ENCODE results near the gene MTIF2.
"Not testable (repeated sequence)": the region's sequence is repeated elsewhere in the genome, so short reads cannot be mapped to it uniquely, and the experiment has no call there.

The MTIF2 gene

GRCh38 chr2:55296393-55296792, 27.4 kb upstream of the MTIF2 start:
- Histone ChIP-seq H3K9ac (ENCODE audit: low read length) (no peak overlapping the region), H3K36me3 (replicated peaks; ENCODE audit: insufficient read depth, low read length) (no peaks in the 10 kb centered on the region), H3K4me2 (ENCODE audit: low read depth, low read length) (no peak overlapping the region), H4K20me1 (ENCODE audit: insufficient read depth, low read length) (no peaks in the 10 kb centered on the region), H3K79me2 (ENCODE audit: low read length) (no peaks in the 10 kb centered on the region), H3K9me2 (replicated peaks; ENCODE audit: insufficient read depth, low read length) (no peaks in the 10 kb centered on the region), H2AFZ (ENCODE audit: low read length) (no peak overlapping the region), H3K4me3 (ENCODE audit: low read length) (no peak overlapping the region), H3K27me3 (replicated peaks; ENCODE audit: insufficient read depth, low read length) (no peaks in the 10 kb centered on the region), H3F3A (ENCODE audit: insufficient read depth, low read length) (no peaks in the 10 kb centered on the region), H3K4me1 (ENCODE audit: low read length) (0 out of 2 replicates have a peak, but pooled peaks cover 3% of the 10 kb centered on the region), H3K9me3 (replicated peaks; ENCODE audit: insufficient read depth, low read length) (no peaks in the 10 kb centered on the region), H3K27ac (ENCODE audit: low read length) (no peak overlapping the region)
- TF ChIP-seq CTCF (IDR thresholded peaks at IDR 0.05; ENCODE audit: low read length) (no peak), EZH2phosphoT487 (IDR thresholded peaks at IDR 0.05; ENCODE audit: low read length) (no peak), EZH2 (optimal IDR thresholded peaks at IDR 0.05; ENCODE audit: low read depth, low read length) (no peak)
- no peak for DNase-seq

- H3K79me2 ChIP-seq (ENCODE audit: low read length), result no peaks in the 10 kb centered on the region
- peak overlapping the region; percentile 71; the same call in 1 of the 2 replicates for H3K4me2 ChIP-seq (ENCODE audit: low read depth, low read length)
- H3K4me1 ChIP-seq (ENCODE audit: low read length), result no peaks in the 10 kb centered on the region
- no peak overlapping the region for H2AFZ ChIP-seq (ENCODE audit: low read length)
- H3K36me3 ChIP-seq (replicated peaks; ENCODE audit: insufficient read depth, low read length), result no peaks in the 10 kb centered on the region
- H3K9ac ChIP-seq (ENCODE audit: low read length), result no peak overlapping the region
- H3K4me3 ChIP-seq (ENCODE audit: low read length), result no peak overlapping the region
- H3F3A ChIP-seq (ENCODE audit: insufficient read depth, low read length), result no peaks in the 10 kb centered on the region
- no peaks in the 10 kb centered on the region for H3K9me3 ChIP-seq (replicated peaks; ENCODE audit: insufficient read depth, low read length)
- TF ChIP-seq CTCF (IDR thresholded peaks at IDR 0.05; ENCODE audit: low read length), result no peak
- no peak for TF ChIP-seq EZH2 (optimal IDR thresholded peaks at IDR 0.05; ENCODE audit: low read depth, low read length)
- no peak for TF ChIP-seq EZH2phosphoT487 (IDR thresholded peaks at IDR 0.05; ENCODE audit: low read length)
- H3K27me3 ChIP-seq (replicated peaks; ENCODE audit: insufficient read depth, low read length), result no peaks in the 10 kb centered on the region
- no peak for DNase-seq
- no peak overlapping the region for H3K27ac ChIP-seq (ENCODE audit: low read length)
- H4K20me1 ChIP-seq (ENCODE audit: insufficient read depth, low read length), result no peaks in the 10 kb centered on the region
- H3K9me2 ChIP-seq (replicated peaks; ENCODE audit: insufficient read depth, low read length), result no peaks in the 10 kb centered on the region
Observed at GRCh38 chr2:55283083-55283482, 14.1 kb upstream of the MTIF2 start.

GRCh38 chr2:55282110-55282917, 13.3 kb upstream of the MTIF2 start:
- peak; percentile 87 for DNase-seq
- Histone ChIP-seq H3K27ac (ENCODE audit: low read length) (no peak overlapping the region), H3K9me3 (replicated peaks; ENCODE audit: insufficient read depth, low read length) (no peaks in the 10 kb centered on the region), H4K20me1 (ENCODE audit: insufficient read depth, low read length) (no peaks in the 10 kb centered on the region), H3K36me3 (replicated peaks; ENCODE audit: insufficient read depth, low read length) (no peaks in the 10 kb centered on the region), H3K4me2 (ENCODE audit: low read depth, low read length) (peak overlapping the region; percentile 71), H3K27me3 (replicated peaks; ENCODE audit: insufficient read depth, low read length) (no peaks in the 10 kb centered on the region), H3K79me2 (ENCODE audit: low read length) (no peaks in the 10 kb centered on the region), H3K4me3 (ENCODE audit: low read length) (peak overlapping the region; percentile 89), H3K9me2 (replicated peaks; ENCODE audit: insufficient read depth, low read length) (no peaks in the 10 kb centered on the region), H3K4me1 (ENCODE audit: low read length) (no peaks in the 10 kb centered on the region), H3K9ac (ENCODE audit: low read length) (peak overlapping the region; percentile 71), H2AFZ (ENCODE audit: low read length) (peak overlapping the region; percentile 98), H3F3A (ENCODE audit: insufficient read depth, low read length) (no peaks in the 10 kb centered on the region)
- TF ChIP-seq EZH2phosphoT487 (IDR thresholded peaks at IDR 0.05; ENCODE audit: low read length), result no peak
- no peak for TF ChIP-seq CTCF (IDR thresholded peaks at IDR 0.05; ENCODE audit: low read length)
- TF ChIP-seq EZH2 (optimal IDR thresholded peaks at IDR 0.05; ENCODE audit: low read depth, low read length), result no peak

GRCh38 chr2:55280851-55281546, 12.0 kb upstream of the MTIF2 start:
- H3K9me3 ChIP-seq (replicated peaks; ENCODE audit: insufficient read depth, low read length); H3K4me2 ChIP-seq (ENCODE audit: low read depth, low read length); H3K36me3 ChIP-seq (replicated peaks; ENCODE audit: insufficient read depth, low read length); H3F3A ChIP-seq (ENCODE audit: insufficient read depth, low read length); H3K4me3 ChIP-seq (ENCODE audit: low read length); H3K9ac ChIP-seq (ENCODE audit: low read length); H3K27ac ChIP-seq (ENCODE audit: low read length); H4K20me1 ChIP-seq (ENCODE audit: insufficient read depth, low read length); H3K27me3 ChIP-seq (replicated peaks; ENCODE audit: insufficient read depth, low read length); DNase-seq; H3K79me2 ChIP-seq (ENCODE audit: low read length); H3K9me2 ChIP-seq (replicated peaks; ENCODE audit: insufficient read depth, low read length); H3K4me1 ChIP-seq (ENCODE audit: low read length): not testable (repeated sequence)
- H2AFZ ChIP-seq (ENCODE audit: low read length), result peak overlapping the region; percentile 98; the same call in 1 of the 2 replicates

GRCh38 chr2:55279859-55280424, 10.9 kb upstream of the MTIF2 start:
- not testable (repeated sequence) for H2AFZ ChIP-seq (ENCODE audit: low read length); DNase-seq; H3K27ac ChIP-seq (ENCODE audit: low read length); H3K9me3 ChIP-seq (replicated peaks; ENCODE audit: insufficient read depth, low read length); H3K36me3 ChIP-seq (replicated peaks; ENCODE audit: insufficient read depth, low read length); H3K9me2 ChIP-seq (replicated peaks; ENCODE audit: insufficient read depth, low read length); H3K4me3 ChIP-seq (ENCODE audit: low read length); H4K20me1 ChIP-seq (ENCODE audit: insufficient read depth, low read length); H3K4me2 ChIP-seq (ENCODE audit: low read depth, low read length); H3K27me3 ChIP-seq (replicated peaks; ENCODE audit: insufficient read depth, low read length); H3K4me1 ChIP-seq (ENCODE audit: low read length); H3K79me2 ChIP-seq (ENCODE audit: low read length); H3F3A ChIP-seq (ENCODE audit: insufficient read depth, low read length); H3K9ac ChIP-seq (ENCODE audit: low read length)
